GM21529 (cell line): Measurements from ENCODE around the gene ADH5.
"Not testable (repeated sequence)": the region's sequence is repeated elsewhere in the genome, so short reads cannot be mapped to it uniquely, and the experiment has no call there.

Source experiments
- ATAC-seq: cut with Tn5 transposase; IDR thresholded peaks from one replicate; pipeline ENCODE4 v1.9.1; 2021; ENCODE audit not compliant: unreplicated experiment

The ADH5 gene

DNA sequence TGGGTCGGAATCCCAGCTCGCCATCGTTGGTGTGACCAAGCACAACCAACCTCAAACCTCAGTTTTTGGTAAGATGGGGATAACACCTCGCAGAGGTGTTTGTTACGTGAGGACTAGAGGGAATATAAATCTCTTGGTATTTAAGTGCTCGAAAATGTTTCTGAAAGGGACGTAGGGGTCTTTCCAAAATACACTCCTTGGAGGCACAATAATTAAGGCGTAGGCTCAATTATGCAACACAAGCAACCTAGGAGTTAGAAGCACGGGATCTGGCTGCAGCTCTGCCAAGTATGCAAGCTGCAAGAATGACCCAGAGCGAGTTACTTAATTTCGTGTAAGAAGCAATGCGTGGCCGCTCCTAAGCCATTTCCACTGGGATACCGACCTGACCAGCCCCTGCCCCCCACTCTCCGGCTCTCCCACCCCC, 552 bp downstream of the ADH5 start:
- peak; percentile 24 for ATAC-seq

DNA sequence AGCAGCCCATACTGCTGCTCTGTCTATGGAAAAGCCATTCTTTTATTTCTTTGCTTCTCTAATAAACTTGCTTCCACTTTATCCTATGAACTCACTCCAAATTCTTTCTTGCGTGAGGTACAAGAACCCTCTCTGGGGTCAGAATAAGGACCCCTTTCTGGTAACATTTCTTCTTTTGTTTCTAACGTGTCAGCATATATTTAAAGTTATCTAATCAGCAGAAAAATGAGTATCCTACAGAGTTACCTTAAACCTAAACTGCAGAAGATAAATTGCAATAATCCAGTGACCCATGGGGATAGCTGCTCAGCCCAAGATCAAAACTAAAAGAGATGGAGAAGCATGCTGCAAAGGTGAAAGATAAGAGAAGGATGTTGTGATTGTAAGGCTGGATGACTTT, 4.0 kb downstream of the ADH5 start:
- ATAC-seq: no peak

- no peak for ATAC-seq
Measured at GRCh38 chr4:99082192-99082591, 6.4 kb downstream of the ADH5 start.

GRCh38 chr4:99080869-99081268, 7.7 kb downstream of the ADH5 start:
- not testable (repeated sequence) for ATAC-seq

GRCh38 chr4:99079625-99080295, 8.8 kb downstream of the ADH5 start:
- no peak for ATAC-seq

DNA sequence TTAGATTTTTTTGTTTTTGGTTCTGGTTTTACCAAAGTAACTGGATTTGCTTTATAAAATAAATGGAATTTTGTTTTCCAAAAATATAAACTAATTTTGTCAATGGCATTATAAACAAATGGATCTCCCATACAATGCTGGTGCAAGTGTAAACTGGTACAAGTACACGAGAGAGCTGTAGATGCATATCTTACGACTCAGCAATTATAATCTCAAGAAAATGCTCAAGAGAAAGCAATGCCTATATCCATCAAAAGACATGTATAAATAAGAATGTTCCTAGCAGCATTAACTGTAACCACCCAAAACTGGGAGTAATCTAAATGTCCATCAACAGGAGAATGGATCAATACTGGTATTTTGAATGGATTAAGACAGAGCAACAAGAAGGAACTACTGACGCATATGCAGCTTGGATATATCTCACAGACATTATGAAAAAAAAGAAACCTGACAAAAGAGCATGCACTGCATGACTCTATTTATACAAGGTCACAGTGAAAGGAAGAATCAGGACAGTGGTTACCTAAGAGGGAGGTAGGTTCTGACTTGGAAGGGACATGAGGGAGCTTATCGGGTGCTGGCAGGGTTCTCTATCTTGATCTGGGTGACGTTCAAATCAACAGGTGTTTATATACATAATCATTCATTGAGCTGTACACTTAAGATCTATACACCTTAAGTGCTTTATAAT, 9.5 kb downstream of the ADH5 start:
- ATAC-seq: no peak

DNA sequence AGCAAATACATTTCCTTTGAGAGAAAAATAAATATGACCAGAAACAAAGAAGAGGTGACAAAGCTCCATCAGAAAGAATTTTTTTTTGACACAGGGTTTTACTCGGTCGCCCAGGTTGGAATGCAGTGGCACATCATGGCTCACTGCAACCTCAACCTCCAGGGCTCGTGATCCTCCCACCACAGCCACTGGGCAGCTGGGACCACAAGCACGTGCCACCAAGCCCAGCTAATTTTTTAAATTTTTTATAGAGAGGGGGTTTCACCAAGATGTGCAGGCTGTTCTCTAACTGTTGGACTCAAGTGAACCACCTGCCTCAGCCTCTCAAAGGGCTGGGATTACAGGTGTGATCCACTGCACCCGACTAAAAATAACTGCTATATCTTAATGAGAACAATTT, 10.3 kb downstream of the ADH5 start:
- ATAC-seq: no peak

DNA sequence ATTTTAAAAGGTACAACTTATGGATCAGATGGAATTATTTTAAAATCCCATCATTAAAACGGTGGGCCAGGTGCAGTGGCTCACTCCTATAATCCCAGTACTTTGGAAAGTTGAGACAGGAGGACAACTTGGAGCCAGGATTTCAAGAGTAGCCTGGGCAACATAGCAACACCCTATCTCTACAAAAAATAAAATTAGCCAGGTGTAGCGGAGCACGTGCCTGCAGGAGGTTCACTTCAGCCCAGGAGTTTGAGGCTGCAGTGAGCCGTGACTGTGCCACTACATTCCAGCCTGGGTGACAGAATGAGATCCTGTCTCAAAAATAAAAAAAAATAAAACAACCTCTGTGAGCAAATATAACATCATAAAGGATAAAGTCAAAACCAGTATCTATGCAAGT, 11.4 kb downstream of the ADH5 start:
- no peak for ATAC-seq

DNA sequence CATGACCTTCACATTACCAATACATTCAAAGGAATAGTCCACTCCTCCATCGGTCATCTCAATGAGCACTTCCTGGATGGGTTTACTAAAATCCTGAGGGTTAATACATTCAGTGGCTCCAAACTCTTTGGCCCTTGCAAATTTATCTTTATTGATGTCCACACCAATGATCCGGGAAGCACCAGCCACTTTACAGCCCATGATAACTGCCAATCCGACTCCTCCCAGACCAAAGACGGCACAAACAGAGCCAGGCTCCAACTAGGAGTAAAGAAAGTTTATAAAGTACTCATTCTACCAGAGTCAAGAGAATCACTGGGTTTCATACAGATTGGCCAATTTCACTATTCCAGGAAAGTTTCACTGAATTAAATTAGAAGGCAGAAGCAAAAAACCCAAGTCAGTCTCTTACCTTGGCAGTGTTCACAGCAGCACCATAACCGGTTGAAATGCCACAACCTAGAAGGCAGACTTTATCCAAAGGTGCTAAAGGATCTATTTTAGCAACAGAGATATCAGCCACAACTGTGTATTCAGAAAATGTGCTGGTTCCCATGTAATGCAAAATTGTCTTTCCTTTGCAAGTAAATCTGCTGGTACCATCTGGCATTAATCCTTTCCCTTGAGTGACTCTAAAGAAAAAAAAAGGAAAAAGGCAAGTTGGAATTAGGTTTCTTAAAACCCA, 12.2 kb downstream of the ADH5 start:
- ATAC-seq: no peak

GRCh38 chr4:99074816-99075215, 13.8 kb downstream of the ADH5 start:
- ATAC-seq: no peak

DNA sequence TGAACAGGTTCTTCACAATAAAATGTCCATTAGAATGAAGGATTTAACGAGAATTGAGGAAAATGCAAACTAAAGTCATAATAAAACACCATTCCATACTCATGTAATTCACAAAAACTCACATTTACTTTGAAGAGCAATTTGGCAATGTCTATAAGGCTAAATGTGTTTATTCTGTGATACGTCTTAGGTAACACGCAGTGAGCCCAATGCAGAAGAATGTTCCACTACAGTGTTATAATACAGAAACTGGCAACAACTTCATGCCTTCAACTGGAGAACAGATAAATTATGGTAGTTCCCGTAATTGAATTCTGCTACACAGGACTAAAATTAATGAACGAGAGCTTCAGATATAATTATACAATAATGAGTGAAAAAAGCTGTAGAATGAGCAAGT, 17.4 kb downstream of the ADH5 start:
- no peak for ATAC-seq

- no peak for ATAC-seq
Measured at GRCh38 chr4:99067617-99068016, 21.0 kb downstream of the ADH5 start.

GRCh38 chr4:99065521-99065920, 23.1 kb downstream of the ADH5 start:
- not testable (repeated sequence) for ATAC-seq

- no peak for ATAC-seq
Measured at GRCh38 chr4:99062120-99062519, 26.5 kb downstream of the ADH5 start.

DNA sequence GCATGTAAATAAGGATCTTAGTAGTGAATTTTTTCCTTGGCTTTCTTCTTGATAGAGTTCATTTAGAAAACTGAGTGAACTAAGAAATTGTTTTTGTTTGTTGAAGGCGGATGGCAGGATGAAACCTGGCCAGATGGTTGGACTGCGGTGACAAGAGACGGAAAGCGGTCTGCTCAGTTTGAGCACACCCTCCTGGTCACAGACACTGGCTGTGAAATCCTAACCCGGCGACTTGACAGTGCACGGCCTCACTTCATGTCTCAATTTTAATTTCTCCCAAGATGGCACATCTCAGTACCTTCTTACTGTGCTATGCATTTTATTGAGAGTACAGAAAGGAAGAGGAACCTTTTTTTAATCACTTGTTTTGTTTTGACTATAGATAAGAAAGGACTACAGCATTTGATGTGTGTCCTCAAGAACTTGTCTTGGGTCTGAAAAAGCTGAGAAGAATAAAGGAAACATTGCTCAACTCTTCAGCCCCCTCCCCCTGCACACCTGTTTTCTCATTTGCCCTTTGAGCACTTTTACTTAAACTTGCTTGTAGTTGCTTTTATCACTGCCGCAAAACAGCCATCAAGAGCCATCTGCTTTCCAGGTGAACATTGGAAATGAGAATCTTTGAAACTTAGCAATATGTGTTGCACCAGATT, 27.4 kb downstream of the ADH5 start:
- no peak for ATAC-seq

DNA sequence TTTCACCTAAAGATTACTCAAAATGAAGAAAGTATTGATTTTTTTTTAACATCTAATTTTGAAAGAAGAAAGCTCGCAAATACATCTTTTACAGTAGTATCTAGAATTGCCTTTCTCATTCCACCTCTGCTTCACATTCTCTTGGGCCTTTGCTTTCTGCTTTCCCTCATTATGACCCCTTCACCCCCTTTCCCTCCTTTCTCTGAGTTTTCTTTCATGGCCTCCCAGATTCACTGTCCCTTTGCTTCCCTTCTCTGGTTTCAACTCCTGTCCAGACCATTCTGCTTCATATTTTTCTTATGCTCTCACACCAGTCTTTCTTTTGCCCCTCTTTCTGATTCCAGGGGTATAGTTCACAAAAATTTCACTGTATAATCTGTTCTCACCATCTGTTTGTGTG, 29.0 kb downstream of the ADH5 start:
- no peak for ATAC-seq

GRCh38 chr4:99058228-99058627, 30.4 kb downstream of the ADH5 start:
- no peak for ATAC-seq

DNA sequence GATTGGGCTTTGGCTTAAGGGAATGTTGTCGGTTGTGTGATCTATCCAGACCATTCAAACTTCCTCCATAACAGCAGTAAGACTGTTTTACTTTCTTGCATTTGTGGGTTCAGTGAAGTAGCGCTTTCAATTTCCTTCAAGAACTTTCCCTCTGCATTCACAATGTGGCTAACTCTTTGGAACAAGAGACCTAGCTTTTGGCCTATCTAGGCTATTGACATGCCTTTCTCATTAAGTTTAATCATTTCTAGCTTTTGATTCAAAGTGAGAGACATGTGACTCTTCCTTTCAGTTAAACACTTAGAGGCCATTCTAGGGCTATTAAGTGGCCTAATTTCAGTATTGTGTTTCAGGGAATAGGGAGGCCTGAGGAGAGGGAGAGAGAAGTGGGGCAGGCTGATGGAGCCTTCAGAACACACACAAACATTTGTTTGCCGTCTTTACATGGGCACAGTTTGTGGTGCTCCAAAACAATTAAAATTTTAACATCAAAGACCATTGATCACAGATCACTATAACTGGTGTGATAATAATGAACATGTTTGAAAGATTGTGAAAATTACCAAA, 34.1 kb downstream of the ADH5 start:
- ATAC-seq: peak; percentile 60

DNA sequence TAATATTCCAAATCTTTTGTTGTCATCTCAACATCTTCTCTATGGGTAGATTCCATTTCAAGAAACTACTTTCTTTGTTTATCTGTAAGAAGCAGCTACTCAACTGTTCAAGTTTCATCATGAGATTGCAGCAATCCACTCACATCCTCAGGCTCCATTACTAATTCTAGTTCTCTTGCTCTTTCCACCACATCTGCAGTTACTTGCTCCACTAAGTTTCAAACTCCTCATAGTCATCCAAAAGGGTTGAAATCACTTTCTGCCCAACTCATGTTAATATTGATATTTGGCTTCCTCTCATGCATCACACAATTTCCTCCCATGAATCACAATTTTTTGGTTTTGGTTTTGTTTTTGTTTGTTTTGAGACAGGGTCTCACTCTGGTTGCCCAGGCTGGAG, 35.7 kb downstream of the ADH5 start:
- no peak for ATAC-seq

DNA sequence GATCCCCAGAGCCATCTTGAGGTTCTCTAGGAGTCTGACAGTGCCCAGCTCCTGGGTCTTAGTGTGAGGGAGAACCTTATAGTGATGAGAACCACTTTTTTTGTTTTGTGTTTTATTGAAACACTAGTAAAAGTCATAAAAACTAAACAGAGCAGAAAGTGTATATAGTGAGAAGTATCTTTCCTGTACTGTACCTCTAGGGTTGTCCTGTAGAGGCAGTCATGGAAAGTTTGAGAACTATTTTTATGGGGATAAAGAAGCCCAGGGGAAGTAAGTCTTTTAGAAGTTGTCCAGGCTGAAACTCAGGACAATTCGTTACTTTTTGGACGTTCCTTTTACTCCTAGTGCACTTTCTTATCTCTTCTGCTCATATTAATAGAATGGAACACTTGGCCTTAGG, 40.9 kb downstream of the ADH5 start:
- ATAC-seq: no peak

GRCh38 chr4:99043346-99043745, 45.2 kb downstream of the ADH5 start:
- no peak for ATAC-seq
